ENCODE data around the gene XKR7.

The XKR7 gene

GRCh38 chr20:32010666-32011065 lies 42.7 kb downstream of the XKR7 start:
- TF ChIP-seq, protein P1, sequence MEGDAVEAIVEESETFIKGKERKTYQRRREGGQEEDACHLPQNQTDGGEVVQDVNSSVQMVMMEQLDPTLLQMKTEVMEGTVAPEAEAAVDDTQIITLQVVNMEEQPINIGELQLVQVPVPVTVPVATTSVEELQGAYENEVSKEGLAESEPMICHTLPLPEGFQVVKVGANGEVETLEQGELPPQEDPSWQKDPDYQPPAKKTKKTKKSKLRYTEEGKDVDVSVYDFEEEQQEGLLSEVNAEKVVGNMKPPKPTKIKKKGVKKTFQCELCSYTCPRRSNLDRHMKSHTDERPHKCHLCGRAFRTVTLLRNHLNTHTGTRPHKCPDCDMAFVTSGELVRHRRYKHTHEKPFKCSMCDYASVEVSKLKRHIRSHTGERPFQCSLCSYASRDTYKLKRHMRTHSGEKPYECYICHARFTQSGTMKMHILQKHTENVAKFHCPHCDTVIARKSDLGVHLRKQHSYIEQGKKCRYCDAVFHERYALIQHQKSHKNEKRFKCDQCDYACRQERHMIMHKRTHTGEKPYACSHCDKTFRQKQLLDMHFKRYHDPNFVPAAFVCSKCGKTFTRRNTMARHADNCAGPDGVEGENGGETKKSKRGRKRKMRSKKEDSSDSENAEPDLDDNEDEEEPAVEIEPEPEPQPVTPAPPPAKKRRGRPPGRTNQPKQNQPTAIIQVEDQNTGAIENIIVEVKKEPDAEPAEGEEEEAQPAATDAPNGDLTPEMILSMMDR (IDR thresholded peaks at IDR 0.05; ENCODE audit: low read length, missing control alignments) = no peak
- DNase-seq (ENCODE audit: low read depth) = no peak
- no peak overlapping the region for H3K4me3 ChIP-seq (replicated peaks; ENCODE audit: low read depth, low read length)

DNA sequence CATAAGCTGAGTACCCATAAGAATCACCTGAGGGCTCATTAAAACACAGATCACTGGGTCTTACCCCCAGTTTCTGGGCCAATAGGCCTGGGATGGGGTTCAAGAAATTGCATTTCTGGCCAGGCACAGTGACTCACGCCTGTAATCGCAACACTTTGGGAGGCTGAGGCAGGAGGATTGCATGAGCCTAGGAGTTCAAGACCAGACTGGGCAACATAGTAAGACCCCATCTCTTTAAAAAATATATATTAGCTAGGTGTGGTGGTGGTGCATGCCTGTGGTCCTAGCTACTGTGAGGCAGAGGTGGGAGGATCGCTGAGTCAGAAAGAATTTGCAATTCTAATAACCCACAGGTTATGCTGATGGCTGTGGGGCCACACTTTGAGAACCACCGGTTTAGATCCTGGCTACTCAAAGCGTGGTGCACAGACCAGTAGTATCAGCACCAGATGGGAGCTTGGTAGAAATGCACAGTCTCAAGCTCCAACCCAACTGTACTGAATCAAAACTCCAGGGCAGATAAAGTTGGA lies 44.3 kb downstream of the XKR7 start:
- TF ChIP-seq, protein P1 (IDR thresholded peaks at IDR 0.05; ENCODE audit: low read length, missing control alignments) = no peak
- no peak for DNase-seq (ENCODE audit: low read depth)
- H3K4me3 ChIP-seq (replicated peaks; ENCODE audit: low read depth, low read length) = no peak overlapping the region

DNA sequence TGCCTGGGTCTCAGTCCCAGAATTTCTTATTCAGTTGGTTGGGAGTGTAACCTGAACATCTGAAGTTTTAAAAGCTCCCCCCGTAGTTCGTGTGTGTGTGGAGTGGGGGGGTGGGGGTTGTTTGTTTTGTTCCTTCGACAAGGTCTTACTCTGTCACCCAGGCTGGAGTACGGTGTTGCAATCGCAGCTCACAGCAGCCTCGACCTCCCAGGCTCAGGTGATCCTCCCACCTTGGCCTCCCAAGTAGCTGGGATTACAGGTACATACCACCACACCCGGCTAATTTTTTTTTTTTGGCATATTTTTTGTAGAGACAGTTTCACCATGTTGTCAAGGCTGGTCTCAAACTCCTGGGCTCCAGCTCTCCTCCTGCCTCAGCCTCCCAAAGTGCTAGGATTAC lies 45.4 kb downstream of the XKR7 start:
- no peak overlapping the region for H3K4me3 ChIP-seq (replicated peaks; ENCODE audit: low read depth, low read length)
- DNase-seq (ENCODE audit: low read depth) = no peak
- TF ChIP-seq, protein P1 (IDR thresholded peaks at IDR 0.05; ENCODE audit: low read length, missing control alignments) = no peak

DNA sequence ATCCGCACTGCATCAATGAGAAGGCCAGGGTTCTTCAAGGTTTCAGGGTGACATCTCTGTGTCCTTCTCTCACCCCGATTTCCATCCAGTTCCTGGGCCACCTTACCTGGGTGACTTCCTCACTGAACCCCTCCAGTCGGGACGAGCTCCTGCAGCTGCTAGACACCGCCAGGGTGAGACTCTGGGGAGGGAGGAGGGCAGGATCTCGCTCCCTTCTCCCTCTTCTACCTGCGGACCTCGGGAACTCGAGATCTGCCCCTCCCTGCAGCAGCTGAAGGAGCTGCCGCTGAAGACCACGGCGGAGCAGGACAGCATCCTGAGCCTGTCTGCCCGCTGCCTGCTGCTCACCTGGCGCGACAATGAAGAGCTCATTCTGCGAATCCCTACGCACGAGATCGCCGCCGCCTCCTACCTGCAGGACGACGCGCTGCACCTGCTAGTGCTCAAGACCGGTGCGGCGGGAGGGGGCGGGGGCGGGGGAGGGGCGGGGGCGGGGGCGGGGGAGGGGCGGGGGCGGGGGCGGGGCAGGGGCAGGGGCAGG lies 49.8 kb downstream of the XKR7 start:
- TF ChIP-seq, protein P1 (IDR thresholded peaks at IDR 0.05; ENCODE audit: low read length, missing control alignments) = no peak
- H3K4me3 ChIP-seq (replicated peaks; ENCODE audit: low read depth, low read length) = no peak overlapping the region
- DNase-seq (ENCODE audit: low read depth) = no peak

DNA sequence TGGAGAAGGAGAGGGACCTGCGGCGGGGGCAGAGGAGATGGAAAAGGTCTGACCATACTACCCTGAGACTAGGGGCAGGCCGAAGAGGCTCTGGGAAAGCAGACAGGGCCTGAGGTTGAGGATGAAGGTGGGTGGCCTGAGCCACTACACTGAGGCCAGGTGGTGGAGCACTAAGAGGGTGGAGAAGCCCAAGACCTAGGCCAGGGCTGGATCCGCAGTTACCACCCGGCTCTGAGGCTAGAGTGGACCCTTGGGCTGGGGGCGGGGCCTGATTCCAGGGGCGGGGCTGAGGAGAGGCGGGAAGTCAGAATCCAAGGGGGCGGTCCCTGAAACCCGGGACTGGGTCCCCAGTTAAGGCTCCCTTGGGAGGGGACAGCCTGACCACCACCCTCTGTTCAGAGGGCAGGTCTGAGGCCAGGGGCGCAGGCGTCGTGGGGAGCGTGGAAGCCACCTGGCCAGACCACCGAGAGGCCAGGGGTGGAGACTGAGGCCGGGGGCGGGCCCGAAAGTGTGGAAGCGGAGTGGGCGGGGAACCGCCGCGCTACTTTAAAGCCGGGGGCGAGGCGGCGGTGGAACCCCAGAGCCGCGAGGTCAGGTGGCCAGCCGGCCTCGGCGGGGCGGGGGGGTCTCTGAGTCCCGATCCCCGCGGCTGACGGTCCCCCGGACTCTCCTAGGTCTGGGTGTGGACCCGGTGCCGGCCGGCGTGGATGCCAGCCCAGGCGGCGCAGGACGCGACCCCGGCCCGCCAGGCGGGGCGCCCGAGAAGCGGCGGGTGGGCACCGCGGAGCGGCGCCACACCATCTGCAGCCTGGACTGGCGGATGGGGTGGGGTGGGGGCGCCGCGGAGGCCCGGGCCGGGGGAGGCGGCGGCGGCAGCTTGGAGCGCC lies 50.6 kb downstream of the XKR7 start:
- peak overlapping the region; percentile 38 for H3K4me3 ChIP-seq (replicated peaks; ENCODE audit: low read depth, low read length)
- DNase-seq (ENCODE audit: low read depth) = no peak
- TF ChIP-seq, protein P1 (IDR thresholded peaks at IDR 0.05; ENCODE audit: low read length, missing control alignments) = no peak

DNA sequence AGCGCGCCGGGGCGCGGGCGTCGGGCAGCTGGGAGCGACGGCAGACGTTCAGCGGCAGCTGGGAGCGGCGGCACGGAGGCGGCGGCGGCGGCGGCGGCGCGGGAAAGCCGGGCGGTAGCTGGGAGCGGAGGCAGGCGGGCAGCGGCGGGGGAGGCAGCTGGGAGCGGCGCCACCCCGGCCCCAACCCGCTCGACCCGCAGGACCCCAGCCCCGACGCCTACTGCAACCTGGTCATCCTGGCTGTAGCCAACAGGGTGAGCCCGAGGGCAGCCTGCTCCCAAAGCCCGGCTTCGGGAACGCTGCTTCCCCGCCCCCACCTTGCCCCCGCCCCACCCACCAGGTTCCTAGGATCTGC lies 51.2 kb downstream of the XKR7 start:
- no peak overlapping the region for H3K4me3 ChIP-seq (replicated peaks; ENCODE audit: low read depth, low read length)
- no peak for DNase-seq (ENCODE audit: low read depth)
- TF ChIP-seq, protein P1 (IDR thresholded peaks at IDR 0.05; ENCODE audit: low read length, missing control alignments) = no peak

Measured in fibroblast of pulmonary artery (primary cell).